T-helper 1 cell treated with Interleukin-12 subunit alpha and Interleukin-12 subunit beta and Interleukin-4 antibody, amounts not matched to agents 30 ng/mL and 1 ng/mL, for 36 hours (primary cell): ENCODE measurements around the gene UROC1. TPM values are rescaled to one million over a fixed set of nuclear protein-coding genes. Genes with fewer than 3 reads are reported as not detected.

ENCODE experiments used
- intact Hi-C: fragments of 100-400 bp; cut with micrococcal nuclease; formaldehyde crosslinking; loops from one replicate; pipeline ENCODE4 v1.15.1; 2024
- total RNA-seq: library from RNA; stranded (reverse); gene quantifications from 2 replicates; pipeline ENCODE4 v1.2.3, GENCODE V29; 2022

The UROC1 gene
- total RNA-seq, 1 donor from 2014 or later = not detected

DNA sequence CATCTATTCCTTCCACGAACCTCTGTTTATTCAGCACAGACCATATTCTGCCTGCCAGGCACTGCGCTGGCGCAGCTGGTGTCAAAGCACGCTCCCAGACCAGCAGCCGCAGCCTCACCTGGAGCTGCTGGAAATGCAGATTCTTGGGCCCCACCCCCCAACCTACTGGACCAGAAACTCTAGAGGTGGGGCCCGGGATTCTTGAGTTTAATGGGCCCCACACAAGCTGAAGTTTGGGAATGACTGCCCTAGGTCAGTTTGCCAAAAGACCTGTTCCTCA is 13.4 kb upstream of the UROC1 start:
- intact Hi-C loops = no loop called here

DNA sequence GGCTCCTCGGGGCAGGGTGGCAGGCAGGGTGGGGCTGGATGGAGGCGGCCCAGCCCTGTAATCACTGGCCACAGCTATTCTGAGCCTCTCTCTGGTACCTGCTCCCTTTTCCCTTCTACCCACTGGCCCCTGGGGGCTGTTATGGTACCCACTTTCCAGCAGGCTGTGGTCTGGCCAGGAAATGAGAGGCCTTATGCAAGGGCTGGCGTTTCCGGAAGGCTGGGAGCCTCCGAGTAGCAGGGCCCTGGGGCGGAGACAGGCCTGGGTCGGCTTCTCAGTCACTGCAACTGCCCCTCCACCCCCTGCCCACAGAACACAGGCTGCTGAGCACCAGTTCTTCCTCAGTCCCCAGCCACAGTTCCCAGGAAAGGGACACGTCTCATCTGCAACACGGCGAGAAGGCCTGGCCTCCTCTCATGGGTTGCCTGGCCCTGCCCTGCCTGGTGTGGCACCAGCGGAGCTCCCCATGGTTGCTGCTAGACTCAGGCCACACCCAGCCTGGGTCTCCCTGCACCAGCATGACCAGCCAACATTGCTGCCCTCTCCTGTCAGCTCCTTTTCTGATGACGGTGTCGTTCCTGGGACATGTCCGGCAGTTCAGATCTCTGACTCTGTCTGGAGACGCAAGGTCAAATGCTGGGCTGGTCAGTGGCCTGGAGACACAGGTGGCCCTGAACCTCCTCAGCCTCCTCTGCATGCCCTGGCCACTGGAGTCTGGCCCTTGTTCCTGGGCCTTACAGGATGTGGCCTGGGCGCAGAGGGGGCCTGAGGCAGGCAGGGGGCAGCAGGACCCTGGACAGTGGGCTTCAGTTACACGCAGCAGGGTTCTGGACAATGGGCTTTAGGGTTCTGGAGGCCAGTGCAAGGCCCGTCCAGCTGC is 12.8 kb upstream of the UROC1 start:
- intact Hi-C loops = no loop called here

DNA sequence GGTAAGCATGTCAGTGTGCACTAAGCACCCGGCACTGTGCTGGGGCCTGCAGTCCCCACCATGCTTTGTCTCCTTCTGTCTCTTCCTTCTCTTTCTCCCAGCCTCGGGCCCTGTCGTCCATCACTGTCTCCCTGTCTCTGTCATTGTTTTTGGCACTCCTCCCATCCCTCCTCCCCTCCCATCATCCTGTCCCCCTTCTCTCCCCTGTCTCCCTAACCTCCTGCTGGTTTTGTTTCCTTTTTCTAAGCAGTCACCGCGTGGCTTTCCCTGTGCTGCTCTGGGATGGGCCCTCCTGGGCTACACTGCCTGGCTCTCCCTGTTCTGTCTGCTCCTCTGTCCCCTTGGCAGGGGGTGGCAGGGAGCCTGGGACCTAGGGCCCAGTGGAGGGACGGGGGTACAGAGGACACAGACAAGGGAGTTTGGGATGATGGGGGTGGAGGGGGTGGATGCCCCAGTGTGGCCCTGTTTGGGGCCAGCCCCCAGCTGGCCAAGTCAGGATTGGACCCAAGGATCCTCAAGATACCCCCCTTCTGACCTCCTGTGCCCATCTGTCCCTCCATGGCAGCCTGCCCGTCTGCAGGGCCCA is 12.1 kb upstream of the UROC1 start:
- intact Hi-C loops = no loop called here

DNA sequence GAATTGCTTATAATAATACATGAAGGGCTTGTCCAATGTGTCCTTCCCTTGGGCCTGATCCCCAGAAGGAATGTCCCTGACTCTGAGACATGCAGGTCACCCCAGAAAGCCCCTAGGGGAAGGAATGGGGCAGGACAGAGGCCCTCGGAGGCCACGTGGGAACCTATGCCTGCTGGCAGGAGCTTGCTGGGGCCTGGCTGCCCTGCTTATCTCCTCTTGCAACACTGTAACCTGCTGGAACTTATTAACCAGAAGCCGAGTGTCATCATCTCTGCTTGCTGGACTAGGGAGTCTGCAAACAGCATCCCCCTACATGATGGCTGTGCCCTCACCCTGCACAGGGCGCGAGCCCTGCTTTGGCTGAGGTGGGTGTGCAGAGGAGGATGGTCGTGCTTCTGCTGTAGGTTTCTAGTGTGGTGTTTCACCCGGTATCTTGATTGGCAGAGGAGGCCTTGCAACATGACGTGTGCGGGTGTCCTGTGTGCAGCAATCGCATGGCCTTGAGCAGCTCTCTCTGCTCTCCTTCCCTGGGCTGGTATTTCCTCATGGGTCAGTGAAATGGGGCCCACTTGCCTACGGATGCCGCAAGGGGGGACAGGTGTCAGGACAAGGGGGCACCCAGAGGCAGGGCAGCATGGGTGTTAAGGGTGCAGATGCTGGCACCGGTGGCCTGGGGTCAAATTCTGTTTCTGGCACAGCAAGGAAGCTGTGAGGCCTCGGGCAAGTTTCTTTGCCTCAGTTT is 11.4 kb upstream of the UROC1 start:
- intact Hi-C loops = no loop called here

DNA sequence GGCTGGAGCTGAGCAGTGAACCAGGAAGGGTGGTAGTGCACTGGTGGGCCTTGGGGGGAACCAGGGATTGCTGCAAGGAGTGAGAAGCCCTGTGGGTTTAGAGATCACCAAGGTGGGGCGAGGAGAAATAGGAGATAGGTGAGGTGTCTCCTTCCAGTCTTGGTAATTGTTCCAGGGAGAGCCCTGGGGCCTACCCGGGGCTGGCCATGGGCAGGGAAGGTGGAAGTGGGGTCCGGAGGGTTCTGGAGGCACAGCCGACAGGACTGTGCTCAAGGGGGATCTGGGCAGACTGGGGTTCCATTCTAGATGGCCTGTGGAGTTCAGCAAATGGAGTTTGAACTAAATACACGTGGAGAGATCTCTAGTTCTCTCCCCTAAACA is 10.8 kb upstream of the UROC1 start:
- intact Hi-C loops = no loop called here

DNA sequence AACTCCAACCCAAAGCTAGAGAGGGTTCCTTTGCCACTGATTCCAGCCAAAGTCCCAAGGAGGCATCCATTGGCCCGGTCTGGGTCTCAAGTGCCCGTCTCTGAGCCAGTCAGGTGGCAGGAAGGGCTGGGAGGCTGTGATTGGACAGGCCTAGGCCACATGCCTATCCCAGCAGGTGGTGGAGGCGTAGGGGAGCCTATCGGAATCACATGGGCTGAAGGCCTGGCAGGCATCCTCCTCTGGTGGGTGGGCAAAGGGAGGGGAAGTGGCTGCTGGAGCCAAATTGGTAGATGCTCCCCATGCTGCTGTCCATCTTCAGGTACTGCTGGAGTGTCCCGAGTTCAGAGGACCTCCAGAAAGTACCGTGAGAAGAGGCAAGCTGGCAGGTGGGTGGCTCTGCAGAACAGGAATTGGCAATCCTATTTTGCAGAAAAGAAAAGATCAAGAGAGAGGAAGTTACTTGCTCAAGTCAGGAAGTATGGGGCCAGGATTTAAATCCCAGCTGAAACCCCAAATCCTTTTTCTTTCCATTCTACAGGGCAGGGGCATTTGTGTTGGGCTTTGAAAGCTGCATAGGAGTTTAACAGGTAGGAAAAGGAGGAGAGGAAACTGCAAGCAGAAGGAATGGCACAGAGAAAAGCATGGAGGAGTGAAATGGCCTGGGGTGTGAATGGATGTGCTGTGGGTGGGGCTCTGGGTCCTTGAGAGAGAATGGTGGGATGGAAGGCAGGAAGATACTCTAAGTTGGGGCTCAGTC is 10.1 kb upstream of the UROC1 start:
- intact Hi-C loops = no loop called here

DNA sequence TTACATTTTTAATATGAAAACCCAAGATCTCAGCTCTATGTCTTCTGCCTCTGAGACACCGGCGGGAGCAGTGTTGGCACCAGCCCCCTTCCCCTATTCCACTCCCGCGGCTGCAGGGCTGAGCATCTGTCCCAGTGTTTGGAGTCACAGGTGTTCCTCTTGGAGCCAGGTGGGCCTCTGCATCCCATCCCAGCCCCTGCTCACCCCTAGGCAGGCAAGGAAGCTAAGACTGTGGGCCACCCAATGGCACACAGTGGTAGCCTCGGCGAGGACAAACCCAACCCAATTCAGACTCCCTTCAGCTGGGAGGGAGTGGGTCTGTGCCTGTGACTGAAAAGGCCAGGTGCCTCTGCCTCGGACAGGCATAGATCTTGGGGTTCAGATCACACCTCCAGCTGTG is 9.4 kb upstream of the UROC1 start:
- intact Hi-C loops = no loop called here

DNA sequence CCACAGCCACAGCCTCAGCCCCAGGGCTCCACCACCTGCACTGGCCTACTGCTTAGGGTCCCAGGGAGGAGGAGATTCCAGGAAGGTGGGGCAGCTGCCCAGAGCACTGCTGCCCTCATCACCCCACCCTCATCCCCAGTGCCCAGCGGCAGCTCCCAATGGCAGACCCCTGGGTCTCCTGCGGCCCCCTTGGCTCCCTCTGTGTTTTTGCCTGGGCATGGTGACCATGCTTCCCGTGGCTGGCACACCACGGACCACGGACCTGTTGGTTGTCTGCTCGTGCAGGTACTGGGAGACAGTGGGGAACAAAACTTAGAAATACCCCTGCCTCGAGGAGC is 9.1 kb upstream of the UROC1 start:
- intact Hi-C loops = no loop called here

DNA sequence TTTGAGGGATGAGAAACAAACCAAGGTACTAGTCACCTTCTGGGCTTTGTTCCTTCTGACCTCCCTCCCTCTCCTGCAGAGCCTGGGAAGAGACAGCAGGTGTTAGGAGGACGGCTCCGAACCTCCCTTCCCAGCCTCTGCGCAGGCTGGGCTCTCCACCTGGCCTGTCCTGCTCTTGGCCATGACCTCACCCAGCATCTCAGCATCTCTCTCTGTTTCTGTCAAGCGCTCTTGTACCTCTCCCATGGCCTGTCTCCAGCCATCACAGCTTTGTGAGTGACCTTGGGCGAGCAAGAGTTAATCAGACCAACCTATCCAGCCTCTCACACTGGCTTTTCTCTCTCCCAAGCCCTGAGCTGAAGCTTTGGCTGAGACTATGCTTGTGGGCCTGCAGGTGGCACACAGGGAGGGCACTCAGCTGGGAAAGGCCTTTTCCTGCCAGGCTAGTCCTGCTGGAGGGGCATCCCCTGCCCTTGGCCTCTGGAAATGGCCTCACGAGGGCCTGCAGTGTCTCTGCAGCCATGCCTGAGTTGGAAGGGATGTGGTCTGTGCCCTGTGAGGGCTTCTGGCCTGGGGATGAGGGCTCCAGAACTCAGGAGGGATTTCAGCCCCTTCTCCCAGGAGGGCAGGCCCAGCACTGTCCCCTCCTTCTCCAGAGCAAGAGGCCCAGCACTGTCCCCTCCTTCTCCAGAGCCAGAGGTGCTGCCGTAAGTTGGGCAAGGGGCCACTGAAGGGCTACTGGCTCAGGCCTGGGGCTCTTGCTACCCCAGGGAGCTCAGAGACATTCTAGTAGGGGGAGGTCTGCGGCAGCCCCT is 8.5 kb upstream of the UROC1 start:
- intact Hi-C loops = no loop called here

DNA sequence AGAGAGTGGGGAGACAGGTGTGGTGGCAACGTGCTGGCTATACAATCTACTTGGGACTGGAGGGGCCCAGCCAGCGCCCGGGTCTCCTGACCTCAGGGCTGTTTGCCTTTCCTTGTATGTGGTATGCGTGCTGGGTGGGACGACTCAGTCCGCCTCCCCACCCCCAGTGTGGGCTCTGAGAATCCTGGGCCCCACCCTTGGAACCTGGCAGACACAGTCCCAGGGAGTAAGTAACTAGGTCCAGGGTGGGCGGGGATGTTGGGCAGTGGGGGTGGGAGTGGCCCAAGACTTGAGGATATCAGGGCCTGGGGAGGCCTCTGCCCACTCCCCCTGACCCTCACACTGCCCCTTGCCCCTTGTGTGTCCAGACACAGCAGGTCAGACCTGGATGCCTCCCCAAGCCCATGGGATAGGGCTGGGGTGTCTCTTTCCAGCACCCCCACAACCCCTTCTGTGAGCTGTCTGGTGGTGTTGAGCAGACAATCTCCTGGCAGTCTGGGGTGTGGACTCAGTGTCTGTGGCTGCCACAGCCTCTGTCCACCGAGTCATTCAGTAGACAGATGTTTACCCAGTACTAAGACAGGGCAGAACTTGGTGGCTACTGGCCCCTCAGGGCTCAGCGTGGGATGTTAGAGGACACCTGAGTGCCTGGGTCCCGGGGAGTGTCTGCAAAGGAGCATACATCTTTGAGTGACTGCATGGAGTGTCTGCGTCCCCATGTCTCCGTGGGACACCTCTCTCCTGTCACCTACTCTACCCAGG is 7.7 kb upstream of the UROC1 start:
- intact Hi-C loops = no loop called here

DNA sequence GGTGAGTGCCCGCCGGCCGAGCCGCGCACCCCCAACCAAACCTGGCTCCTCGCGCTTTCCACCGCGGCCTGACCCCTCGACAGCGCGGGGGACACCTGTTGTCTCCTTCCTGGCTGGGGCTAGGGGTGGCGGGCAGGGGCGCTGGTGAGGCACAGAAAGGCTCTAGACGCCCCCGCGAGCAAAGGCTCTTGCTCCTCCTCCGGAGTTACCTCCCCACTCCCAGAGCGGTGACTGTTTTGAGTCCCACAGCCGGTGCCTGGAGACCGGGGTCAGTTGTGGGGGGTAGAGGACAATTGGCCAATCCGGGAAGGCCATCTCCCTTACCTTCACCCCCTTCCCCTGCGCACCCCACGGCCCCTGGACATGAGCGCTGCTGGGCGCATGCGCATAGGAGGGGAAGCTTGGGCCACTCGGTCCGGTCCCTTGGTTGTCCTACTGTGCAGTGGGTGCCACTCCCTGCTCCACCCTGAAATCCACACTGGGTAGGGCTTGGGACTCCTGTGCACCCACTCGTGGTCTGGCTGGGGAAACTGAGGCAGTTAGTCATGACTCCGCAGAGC is 6.9 kb upstream of the UROC1 start:
- intact Hi-C loops = loop anchor here (5.0 kb wide), 1 partner anchor 128 kb away; no protein-coding TSS in a partner anchor

DNA sequence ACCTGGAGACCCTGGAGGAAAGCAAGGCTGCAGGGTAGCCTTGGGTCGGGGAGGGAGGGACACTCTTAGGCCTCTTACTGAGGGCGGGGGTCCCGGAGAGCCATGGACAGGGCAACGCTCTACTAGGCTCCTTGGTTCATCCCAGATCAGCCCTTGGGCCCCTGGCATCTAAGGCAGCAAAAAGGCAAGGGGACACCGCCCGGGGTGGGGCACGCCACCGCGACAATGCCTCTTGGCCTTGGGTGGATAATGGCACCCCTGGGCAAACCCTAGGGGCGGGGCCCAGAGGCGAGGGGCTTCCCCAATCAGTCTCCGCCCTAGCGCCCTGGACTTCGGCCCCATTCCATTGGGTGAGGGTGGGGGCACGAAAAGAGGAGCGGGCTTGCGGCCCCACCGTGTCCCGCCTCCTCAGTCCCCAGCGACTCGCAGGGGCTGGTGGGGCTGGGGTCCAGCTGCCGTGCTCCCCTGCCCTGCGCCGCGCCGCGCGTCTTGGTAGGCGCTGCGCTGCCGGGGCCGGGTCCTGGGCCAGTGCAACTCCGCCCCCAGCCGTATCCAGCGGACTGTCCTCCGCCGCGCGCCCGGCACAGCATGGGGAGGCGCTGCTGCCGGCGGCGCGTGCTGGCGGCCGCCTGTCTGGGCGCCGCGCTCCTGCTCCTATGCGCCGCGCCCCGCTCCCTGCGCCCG is 6.3 kb upstream of the UROC1 start, which contains the start of gene CHST13:
TSS of gene CHST13 (plus strand) at position 411 of the 684 bp plus-strand sequence. CDS start at position 589, 178 bp downstream.
- intact Hi-C loops = loop anchor here (2.0 to 5.0 kb wide), 2 partner anchors 83 to 128 kb away; no protein-coding TSS in a partner anchor

DNA sequence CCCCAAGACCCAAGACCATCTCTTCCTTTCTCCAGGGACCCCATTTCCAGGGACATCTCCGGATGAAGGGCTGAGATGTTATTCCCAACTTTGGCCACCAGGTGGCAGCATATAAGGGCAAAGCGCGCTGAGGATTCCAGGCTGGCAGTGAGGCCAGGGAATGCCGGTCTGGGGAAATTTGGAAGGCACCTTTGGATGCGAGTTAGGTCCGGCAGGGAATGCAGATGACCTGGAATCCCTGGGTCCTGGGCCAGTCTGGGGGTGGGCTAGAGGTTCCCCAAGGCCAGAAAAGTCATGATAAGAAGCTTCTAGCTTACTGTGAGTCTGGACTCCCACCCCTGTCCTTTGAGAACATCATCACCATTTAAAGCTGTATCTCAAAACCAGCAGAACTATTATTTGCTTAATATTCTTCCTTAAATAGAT is 4.8 kb upstream of the UROC1 start:
- intact Hi-C loops = loop anchor here (1.0 to 5.0 kb wide), 4 partner anchors 84 to 1026 kb away; no protein-coding TSS in a partner anchor

DNA sequence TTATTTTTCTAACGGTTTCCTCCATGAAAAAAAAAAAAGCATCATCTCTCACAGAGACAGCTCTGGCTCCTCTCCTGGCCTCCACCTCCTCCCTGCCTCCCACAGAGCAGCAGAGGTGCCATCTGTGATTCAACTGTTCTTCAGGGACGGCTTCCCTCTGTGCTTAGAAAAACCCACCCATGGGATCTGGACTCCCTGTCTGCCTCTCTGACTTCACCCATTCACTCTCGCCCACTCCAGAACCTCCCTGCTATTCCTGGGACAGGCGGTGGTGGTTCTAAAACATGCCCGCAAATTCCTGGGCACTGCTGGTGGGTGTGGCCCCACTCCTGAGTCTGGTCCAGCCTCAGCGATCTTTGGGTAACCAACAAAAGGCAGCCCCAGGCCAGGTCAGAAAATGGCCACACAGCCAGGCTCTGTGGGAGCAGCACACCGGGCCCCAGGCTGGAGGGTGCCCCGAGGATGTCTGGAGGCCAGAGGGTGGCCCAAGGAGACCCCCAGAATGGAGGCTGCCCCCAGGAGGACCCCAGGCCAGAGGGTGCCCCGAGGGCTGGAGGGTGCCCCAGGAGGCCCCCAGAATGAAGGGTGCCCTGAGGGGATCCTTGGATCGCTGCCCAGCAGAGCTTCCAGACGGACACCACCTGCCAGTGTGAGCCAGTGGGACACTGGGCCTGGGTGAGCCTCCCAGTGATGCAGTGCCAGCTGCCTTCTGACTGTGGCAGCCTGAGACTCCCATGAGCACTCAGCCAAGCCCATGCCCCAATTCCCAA is 3.7 kb upstream of the UROC1 start:
- intact Hi-C loops = loop anchor here (5.0 kb wide), 1 partner anchor 131 kb away; no protein-coding TSS in a partner anchor

DNA sequence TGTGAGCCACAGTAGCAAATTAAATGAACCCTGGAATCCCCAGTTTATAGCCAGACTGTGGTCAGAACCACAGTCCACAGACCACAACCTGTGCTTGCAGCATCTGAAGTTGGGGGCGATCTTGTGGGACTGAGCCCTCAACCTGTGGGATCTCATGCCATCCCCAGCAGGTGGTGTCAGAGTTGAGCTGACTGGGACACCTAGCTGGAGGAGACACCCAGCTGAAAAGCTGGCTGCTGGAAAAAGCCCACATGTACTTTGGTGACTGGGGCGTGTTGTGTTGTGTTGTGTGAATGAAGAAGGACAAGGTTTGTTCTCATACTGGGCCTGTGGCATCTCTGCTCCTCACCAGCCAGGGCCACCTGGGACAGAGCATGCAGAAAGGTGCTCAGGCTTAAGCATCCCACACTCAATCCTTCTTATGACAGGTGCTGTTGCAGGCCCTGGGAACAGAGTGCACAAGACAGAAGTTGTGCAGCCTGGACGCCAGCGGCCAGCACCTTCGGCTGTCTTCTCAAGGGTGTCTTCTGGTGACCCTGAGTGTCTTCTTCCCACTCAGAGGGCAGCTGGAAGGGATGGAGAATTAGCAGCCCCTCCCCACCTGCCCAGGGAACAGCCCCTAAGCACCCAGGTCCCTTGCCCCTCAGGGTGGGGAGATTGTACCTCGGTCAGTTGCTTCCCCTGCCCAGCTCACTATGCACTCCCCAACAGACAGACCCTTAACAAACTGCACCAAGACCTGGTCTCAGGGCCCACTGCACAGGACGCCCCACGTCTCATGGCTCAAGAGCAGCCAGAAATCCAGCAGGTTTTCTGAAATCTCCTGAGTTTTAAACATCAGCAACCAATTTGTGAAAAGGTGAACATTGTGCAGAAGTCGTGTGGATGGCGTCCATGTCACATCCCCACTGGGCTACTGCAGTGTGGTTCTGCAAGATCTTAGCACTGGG is 2.2 kb upstream of the UROC1 start:
- intact Hi-C loops = loop anchor here (5.0 kb wide), 1 partner anchor 133 kb away; no protein-coding TSS in a partner anchor

DNA sequence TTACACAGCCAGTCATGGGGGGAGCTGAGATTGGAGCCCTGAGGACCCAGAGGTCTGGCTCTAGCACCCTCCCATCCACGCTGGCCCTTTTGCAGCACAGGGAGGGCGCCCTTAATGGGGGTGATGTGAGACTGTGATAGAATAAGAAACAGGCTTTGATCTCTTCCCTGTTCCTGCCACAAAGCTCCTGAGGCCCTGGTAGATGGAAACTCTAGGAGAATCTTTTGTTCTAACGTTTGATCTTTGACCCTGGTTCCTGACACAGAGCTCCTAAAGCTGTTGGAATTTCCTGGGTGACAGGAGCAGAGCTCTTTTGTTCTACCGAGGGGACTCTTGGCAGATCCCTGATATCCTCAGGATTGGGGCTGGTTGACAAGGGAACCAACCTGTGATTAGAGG is 1.2 kb upstream of the UROC1 start:
- intact Hi-C loops = no loop called here
